HG02588 (cell line): ENCODE measurements around the gene TLE7.
A peak's percentile ranks its signal among the peaks of the same experiment; 100 is the strongest.

ENCODE experiments used
- ATAC-seq: cut with Tn5 transposase; IDR thresholded peaks from one replicate; pipeline ENCODE4 v1.9.1; 2021; ENCODE audit warnings: mild to moderate bottlenecking, moderate library complexity; ENCODE audit not compliant: unreplicated experiment

The TLE7 gene

GRCh38 chr16:71449020-71449419, 7.2 kb upstream of the TLE7 start:
- no peak for ATAC-seq

GRCh38 chr16:71448274-71448866, 6.5 kb upstream of the TLE7 start:
- ATAC-seq: no peak

GRCh38 chr16:71443714-71444113, 1.9 kb upstream of the TLE7 start:
- no peak for ATAC-seq

- ATAC-seq: no peak
Observed at GRCh38 chr16:71441348-71442050, 355 bp downstream of the TLE7 start.

- no peak for ATAC-seq
Observed at GRCh38 chr16:71440669-71441347, 1.0 kb downstream of the TLE7 start.

- ATAC-seq: no peak
Observed at GRCh38 chr16:71439523-71439922, 2.3 kb downstream of the TLE7 start.

- ATAC-seq: no peak
Observed at GRCh38 chr16:71436473-71436872, 5.4 kb downstream of the TLE7 start.

- ATAC-seq: no peak
Observed at GRCh38 chr16:71432906-71433305, 8.9 kb downstream of the TLE7 start.

GRCh38 chr16:71431991-71432390, 9.9 kb downstream of the TLE7 start:
- ATAC-seq: no peak

GRCh38 chr16:71431176-71431575, 10.7 kb downstream of the TLE7 start:
- ATAC-seq: no peak

- no peak for ATAC-seq
Observed at GRCh38 chr16:71430744-71431143, 11.1 kb downstream of the TLE7 start.

- no peak for ATAC-seq
Observed at GRCh38 chr16:71429581-71429980, 12.3 kb downstream of the TLE7 start.

- ATAC-seq: no peak
Observed at GRCh38 chr16:71428883-71429282, 13.0 kb downstream of the TLE7 start.

GRCh38 chr16:71428385-71428784, 13.5 kb downstream of the TLE7 start:
- no peak for ATAC-seq

GRCh38 chr16:71426880-71427615, 14.8 kb downstream of the TLE7 start:
- peak; percentile 18 for ATAC-seq

- ATAC-seq: peak; percentile 63
Observed at GRCh38 chr16:71426069-71426879, 15.6 kb downstream of the TLE7 start.

- no peak for ATAC-seq
Observed at GRCh38 chr16:71425746-71426068, 16.1 kb downstream of the TLE7 start.

GRCh38 chr16:71424626-71425025, 17.2 kb downstream of the TLE7 start:
- ATAC-seq: no peak

- ATAC-seq: no peak
Observed at GRCh38 chr16:71423865-71424264, 18.0 kb downstream of the TLE7 start.

- ATAC-seq: no peak
Observed at GRCh38 chr16:71423016-71423415, 18.8 kb downstream of the TLE7 start.

GRCh38 chr16:71421911-71422310, 19.9 kb downstream of the TLE7 start:
- no peak for ATAC-seq
